Measurements from ENCODE around the gene MED16. TPM values are rescaled to one million over a fixed set of nuclear protein-coding genes. Genes with fewer than 3 reads are reported as not detected.

The MED16 gene
- total and polyA plus RNA-seq, 2 of the 13 experiments (the other 11 are each of a cell fraction or from before 2014, with no cell fraction given) = 13.3 to 14.8 TPM

DNA sequence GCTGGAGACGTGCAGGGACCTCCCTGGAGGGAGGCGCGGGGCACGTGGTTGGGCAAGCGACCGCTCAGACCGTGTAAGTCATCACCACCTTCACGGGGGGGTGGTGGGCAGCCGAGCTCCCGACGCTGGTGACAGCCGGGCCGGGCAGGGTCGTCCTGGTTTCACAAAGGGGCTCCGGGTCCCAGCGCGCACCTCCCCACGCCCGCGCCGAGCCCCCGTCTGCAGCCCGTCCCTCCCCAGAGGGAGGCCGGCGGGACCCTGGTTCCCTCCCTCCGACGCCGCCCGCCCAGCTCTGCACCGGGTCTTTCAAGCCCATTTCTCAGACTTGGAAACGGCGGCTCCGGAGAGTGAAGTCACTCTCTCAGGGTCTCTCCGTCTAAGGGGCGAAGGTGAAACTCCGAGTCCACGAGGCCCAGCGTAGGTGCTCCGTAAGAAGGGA is 32.1 kb upstream of the MED16 start (continued):
- TF ChIP-seq ZNF678 (CRISPR knock-in tag; IDR thresholded peaks at IDR 0.05) = no peak
- TF ChIP-seq, protein P1, sequence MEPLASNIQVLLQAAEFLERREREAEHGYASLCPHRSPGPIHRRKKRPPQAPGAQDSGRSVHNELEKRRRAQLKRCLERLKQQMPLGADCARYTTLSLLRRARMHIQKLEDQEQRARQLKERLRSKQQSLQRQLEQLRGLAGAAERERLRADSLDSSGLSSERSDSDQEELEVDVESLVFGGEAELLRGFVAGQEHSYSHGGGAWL (CRISPR knock-in tag; IDR thresholded peaks at IDR 0.05) = peak; percentile 96
- TF ChIP-seq ZNF501 (CRISPR knock-in tag; IDR thresholded peaks at IDR 0.05) = 0 out of 2 replicates have a peak, but pooled peaks have one; percentile 43
- peak; percentile 83 for TF ChIP-seq ZGPAT (CRISPR knock-in tag; IDR thresholded peaks at IDR 0.05)
- no peak for TF ChIP-seq GABPA (IDR thresholded peaks at IDR 0.05; ENCODE audit: low read depth, low read length)
- 0 out of 2 replicates have a peak, but pooled peaks have one; percentile 6 for TF ChIP-seq GABPA (CRISPR knock-in tag; IDR thresholded peaks at IDR 0.05; ENCODE audit: low read depth)
- TF ChIP-seq, protein P2, sequence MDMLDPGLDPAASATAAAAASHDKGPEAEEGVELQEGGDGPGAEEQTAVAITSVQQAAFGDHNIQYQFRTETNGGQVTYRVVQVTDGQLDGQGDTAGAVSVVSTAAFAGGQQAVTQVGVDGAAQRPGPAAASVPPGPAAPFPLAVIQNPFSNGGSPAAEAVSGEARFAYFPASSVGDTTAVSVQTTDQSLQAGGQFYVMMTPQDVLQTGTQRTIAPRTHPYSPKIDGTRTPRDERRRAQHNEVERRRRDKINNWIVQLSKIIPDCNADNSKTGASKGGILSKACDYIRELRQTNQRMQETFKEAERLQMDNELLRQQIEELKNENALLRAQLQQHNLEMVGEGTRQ (IDR thresholded peaks at IDR 0.05; ENCODE audit: low read depth, low read length) = peak; percentile 32; the same call in 1 of the 2 replicates
- TF ChIP-seq, protein P2 (CRISPR knock-in tag; IDR thresholded peaks at IDR 0.05; ENCODE audit: borderline replicate concordance) = peak; percentile 44; the same call in 1 of the 2 replicates
- TF ChIP-seq BCLAF1 (IDR thresholded peaks at IDR 0.05) = no peak
- TF ChIP-seq ZZZ3 (CRISPR knock-in tag; IDR thresholded peaks at IDR 0.05; ENCODE audit: borderline replicate concordance) = no peak
- TF ChIP-seq RNF2 (conservative IDR thresholded peaks at IDR 0.05; ENCODE audit: low read depth) = peak; percentile 38; the same call in 1 of the 2 replicates
- TF ChIP-seq HCFC1 (IDR thresholded peaks at IDR 0.05; ENCODE audit: low read depth, low read length) = no peak
- TF ChIP-seq FLYWCH1 (CRISPR knock-in tag; IDR thresholded peaks at IDR 0.05) = 0 out of 2 replicates have a peak, but pooled peaks have one; percentile 4
- peak; percentile 23; the same call in 1 of the 2 replicates for TF ChIP-seq TAF1 (CRISPR knock-in tag; IDR thresholded peaks at IDR 0.05)
- peak; percentile 59; the same call in 1 of the 2 replicates for TF ChIP-seq E2F2 (CRISPR knock-in tag; IDR thresholded peaks at IDR 0.05; ENCODE audit: borderline replicate concordance)
- 0 out of 2 replicates have a peak, but pooled peaks have one; percentile 17 for TF ChIP-seq ATF2 (CRISPR knock-in tag; IDR thresholded peaks at IDR 0.05)
- TF ChIP-seq ZNF484 (CRISPR knock-in tag; IDR thresholded peaks at IDR 0.05; ENCODE audit: borderline replicate concordance, low read depth) = 0 out of 2 replicates have a peak, but pooled peaks have one; percentile 14
- TF ChIP-seq, protein P3, sequence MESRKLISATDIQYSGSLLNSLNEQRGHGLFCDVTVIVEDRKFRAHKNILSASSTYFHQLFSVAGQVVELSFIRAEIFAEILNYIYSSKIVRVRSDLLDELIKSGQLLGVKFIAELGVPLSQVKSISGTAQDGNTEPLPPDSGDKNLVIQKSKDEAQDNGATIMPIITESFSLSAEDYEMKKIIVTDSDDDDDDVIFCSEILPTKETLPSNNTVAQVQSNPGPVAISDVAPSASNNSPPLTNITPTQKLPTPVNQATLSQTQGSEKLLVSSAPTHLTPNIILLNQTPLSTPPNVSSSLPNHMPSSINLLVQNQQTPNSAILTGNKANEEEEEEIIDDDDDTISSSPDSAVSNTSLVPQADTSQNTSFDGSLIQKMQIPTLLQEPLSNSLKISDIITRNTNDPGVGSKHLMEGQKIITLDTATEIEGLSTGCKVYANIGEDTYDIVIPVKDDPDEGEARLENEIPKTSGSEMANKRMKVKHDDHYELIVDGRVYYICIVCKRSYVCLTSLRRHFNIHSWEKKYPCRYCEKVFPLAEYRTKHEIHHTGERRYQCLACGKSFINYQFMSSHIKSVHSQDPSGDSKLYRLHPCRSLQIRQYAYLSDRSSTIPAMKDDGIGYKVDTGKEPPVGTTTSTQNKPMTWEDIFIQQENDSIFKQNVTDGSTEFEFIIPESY (CRISPR knock-in tag; IDR thresholded peaks at IDR 0.05) = peak; percentile 59; the same call in 1 of the 2 replicates
